ENCODE results near the gene SMPD3.

The SMPD3 gene

DNA sequence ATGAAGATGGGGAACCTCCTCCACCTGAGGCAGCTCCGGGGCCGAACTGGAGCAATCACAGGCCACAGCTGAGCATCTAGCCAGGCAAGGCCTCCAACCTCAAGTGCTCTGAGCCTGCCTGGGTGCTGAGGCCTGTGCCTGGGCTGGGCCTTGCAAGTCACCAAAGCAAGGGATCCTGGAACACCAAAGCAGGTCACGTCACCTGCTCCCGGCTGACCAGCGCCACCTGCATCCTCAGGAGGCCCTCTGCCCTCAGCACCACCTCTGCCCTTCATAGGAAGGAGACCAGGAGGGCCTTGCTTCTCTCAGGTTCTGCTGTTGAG is 68.0 kb downstream of the SMPD3 start:
- Histone ChIP-seq H3K9ac (ENCODE audit: low read depth, low read length, poor library complexity, severe bottlenecking) (no peak overlapping the region), H3K9me2 (replicated peaks; ENCODE audit: low read depth, low read length) (no peaks in the 10 kb centered on the region), H2AFZ (ENCODE audit: low read length) (no peak overlapping the region), H4K20me1 (ENCODE audit: insufficient read depth, low read length, poor library complexity, severe bottlenecking) (no peaks in the 10 kb centered on the region), H3K27me3 (ENCODE audit: insufficient read depth, low read length, poor library complexity, severe bottlenecking) (no peaks in the 10 kb centered on the region), H3K4me1 (ENCODE audit: insufficient read depth, low read length, poor library complexity, severe bottlenecking) (peaks cover 14% of the 10 kb centered on the region), H3K9me3 (ENCODE audit: insufficient read depth, low read depth, low read length) (no peaks in the 10 kb centered on the region), H3K36me3 (ENCODE audit: insufficient read depth, low read length) (no peaks in the 10 kb centered on the region), H3K4me2 (ENCODE audit: low read depth, low read length, poor library complexity, severe bottlenecking) (no peak overlapping the region), H3F3A (ENCODE audit: low read depth) (no peaks in the 10 kb centered on the region), H3K4me3 (ENCODE audit: low read length, poor library complexity, severe bottlenecking) (no peak overlapping the region), H3K79me2 (ENCODE audit: insufficient read depth, low read length) (no peaks in the 10 kb centered on the region)
- TF ChIP-seq EZH2phosphoT487 (IDR thresholded peaks at IDR 0.05; ENCODE audit: borderline replicate concordance), result no peak
- TF ChIP-seq, protein P1, sequence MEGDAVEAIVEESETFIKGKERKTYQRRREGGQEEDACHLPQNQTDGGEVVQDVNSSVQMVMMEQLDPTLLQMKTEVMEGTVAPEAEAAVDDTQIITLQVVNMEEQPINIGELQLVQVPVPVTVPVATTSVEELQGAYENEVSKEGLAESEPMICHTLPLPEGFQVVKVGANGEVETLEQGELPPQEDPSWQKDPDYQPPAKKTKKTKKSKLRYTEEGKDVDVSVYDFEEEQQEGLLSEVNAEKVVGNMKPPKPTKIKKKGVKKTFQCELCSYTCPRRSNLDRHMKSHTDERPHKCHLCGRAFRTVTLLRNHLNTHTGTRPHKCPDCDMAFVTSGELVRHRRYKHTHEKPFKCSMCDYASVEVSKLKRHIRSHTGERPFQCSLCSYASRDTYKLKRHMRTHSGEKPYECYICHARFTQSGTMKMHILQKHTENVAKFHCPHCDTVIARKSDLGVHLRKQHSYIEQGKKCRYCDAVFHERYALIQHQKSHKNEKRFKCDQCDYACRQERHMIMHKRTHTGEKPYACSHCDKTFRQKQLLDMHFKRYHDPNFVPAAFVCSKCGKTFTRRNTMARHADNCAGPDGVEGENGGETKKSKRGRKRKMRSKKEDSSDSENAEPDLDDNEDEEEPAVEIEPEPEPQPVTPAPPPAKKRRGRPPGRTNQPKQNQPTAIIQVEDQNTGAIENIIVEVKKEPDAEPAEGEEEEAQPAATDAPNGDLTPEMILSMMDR (conservative IDR thresholded peaks at IDR 0.05; ENCODE audit: low read length), result no peak

DNA sequence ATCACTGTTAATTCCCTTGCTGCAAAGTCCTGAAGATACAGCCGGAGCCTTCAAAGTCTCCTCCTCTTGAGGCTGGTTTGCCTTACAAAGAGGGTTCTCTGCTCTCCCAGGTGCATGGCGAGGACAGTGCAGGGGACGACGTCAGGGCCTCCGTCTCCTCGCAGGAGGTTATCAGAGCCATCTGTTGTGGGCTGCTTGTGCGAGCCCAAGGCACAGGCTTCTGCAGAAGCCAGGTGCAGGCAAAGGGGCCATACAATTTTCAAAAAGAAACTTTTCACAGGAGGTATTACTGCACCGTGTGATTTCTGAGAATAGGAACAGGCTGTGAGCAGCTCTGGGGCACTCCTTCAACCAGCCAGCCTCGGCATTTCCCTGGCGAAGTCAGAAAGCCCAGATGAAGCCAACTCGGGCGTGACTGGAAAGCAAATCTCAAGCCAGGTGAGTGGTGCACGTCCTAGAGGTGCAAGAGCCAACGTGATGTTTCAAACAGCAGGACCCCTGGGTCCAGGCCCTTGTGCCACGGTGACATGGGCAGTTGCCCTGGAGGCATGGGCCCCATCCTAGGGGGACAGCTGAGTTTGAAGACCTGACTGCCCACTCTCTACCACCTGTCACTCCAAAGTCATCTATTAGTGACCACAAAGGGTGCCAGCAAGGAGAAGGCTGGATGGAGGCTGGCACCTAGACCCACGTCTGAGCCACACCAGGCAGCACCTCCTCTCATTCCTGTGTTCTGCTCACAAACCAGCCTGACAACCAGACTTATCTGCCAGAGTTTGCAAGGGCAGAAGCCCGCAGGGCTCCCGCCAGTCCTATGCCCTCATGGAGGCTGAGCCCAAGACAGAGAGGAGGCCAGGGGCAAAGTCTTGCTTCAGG is 68.6 kb downstream of the SMPD3 start:
- H3K36me3 ChIP-seq (ENCODE audit: insufficient read depth, low read length), result no peaks in the 10 kb centered on the region
- no peak overlapping the region for H3K4me3 ChIP-seq (ENCODE audit: low read length, poor library complexity, severe bottlenecking)
- H3K4me1 ChIP-seq (ENCODE audit: insufficient read depth, low read length, poor library complexity, severe bottlenecking), result peaks cover 8% of the 10 kb centered on the region
- H2AFZ ChIP-seq (ENCODE audit: low read length), result no peak overlapping the region
- H3K4me2 ChIP-seq (ENCODE audit: low read depth, low read length, poor library complexity, severe bottlenecking), result no peak overlapping the region
- peak overlapping the region; percentile 8 for H3K9ac ChIP-seq (ENCODE audit: low read depth, low read length, poor library complexity, severe bottlenecking)
- no peaks in the 10 kb centered on the region for H4K20me1 ChIP-seq (ENCODE audit: insufficient read depth, low read length, poor library complexity, severe bottlenecking)
- H3K9me3 ChIP-seq (ENCODE audit: insufficient read depth, low read depth, low read length), result no peaks in the 10 kb centered on the region
- no peaks in the 10 kb centered on the region for H3K9me2 ChIP-seq (replicated peaks; ENCODE audit: low read depth, low read length)
- no peaks in the 10 kb centered on the region for H3K27me3 ChIP-seq (ENCODE audit: insufficient read depth, low read length, poor library complexity, severe bottlenecking)
- H3F3A ChIP-seq (ENCODE audit: low read depth), result no peaks in the 10 kb centered on the region
- TF ChIP-seq, protein P1 (conservative IDR thresholded peaks at IDR 0.05; ENCODE audit: low read length), result no peak
- TF ChIP-seq EZH2phosphoT487 (IDR thresholded peaks at IDR 0.05; ENCODE audit: borderline replicate concordance), result no peak
- no peaks in the 10 kb centered on the region for H3K79me2 ChIP-seq (ENCODE audit: insufficient read depth, low read length)

DNA sequence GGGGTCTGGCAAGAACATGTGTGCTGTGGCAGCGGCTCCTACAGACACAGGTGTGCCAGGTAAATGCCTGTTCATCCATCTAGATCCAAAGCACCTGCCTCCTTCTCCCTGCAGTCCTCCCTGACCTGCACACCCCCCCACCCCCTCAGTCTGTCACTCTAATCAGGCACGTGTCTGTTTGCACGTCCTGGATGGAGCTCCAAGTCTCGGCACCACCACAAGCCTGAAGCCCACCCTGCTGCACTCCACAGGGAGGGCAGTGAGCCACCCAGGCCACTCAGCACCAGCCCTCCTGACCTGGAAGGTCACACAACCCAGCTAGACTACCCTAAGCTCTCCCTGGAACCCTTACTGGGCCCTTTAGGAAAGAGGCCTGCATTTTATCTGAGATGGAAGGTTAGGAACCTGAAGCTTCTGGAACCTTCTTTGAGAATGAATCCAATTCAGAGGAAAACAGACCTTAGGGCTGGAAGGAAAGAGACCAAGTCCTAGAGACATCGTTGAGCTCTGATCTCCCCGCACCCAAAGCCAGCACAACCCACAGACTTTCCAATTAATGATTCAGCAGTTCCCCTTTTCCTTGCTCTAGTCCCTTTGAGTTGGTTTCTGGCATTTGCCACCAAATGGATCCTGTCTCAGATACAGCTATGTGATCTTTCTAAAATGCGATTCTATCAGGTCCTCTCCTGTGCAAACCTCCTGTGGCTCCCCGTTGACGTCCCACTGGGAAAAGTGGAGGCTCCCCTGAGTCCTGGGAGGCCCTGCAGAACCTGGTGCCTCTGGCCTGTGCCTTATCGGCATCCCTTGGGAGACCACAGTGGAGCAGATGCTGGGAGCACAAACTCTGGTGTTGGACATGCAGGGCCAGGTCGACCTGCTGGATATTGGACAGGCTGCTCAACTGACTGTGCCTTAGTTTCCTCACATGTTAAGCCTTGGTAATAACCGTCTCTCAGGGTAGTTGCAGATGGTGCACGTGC is 69.6 kb downstream of the SMPD3 start:
- Histone ChIP-seq H3K79me2 (ENCODE audit: insufficient read depth, low read length) (no peaks in the 10 kb centered on the region), H3K9me2 (replicated peaks; ENCODE audit: low read depth, low read length) (no peaks in the 10 kb centered on the region), H3K4me2 (ENCODE audit: low read depth, low read length, poor library complexity, severe bottlenecking) (no peak overlapping the region), H3K36me3 (ENCODE audit: insufficient read depth, low read length) (no peaks in the 10 kb centered on the region), H3K9ac (ENCODE audit: low read depth, low read length, poor library complexity, severe bottlenecking) (peak overlapping the region; percentile 8), H3K27me3 (ENCODE audit: insufficient read depth, low read length, poor library complexity, severe bottlenecking) (no peaks in the 10 kb centered on the region), H2AFZ (ENCODE audit: low read length) (no peak overlapping the region), H3K4me3 (ENCODE audit: low read length, poor library complexity, severe bottlenecking) (no peak overlapping the region), H3F3A (ENCODE audit: low read depth) (no peaks in the 10 kb centered on the region), H4K20me1 (ENCODE audit: insufficient read depth, low read length, poor library complexity, severe bottlenecking) (no peaks in the 10 kb centered on the region), H3K4me1 (ENCODE audit: insufficient read depth, low read length, poor library complexity, severe bottlenecking) (no peaks in the 10 kb centered on the region), H3K9me3 (ENCODE audit: insufficient read depth, low read depth, low read length) (no peaks in the 10 kb centered on the region)
- TF ChIP-seq EZH2phosphoT487 (IDR thresholded peaks at IDR 0.05; ENCODE audit: borderline replicate concordance), result no peak
- TF ChIP-seq, protein P1 (conservative IDR thresholded peaks at IDR 0.05; ENCODE audit: low read length), result no peak

Data from Loucy (cell line).